DOHH2 (cell line): ENCODE data around the gene ZFR.

Experiments
- CTCF ChIP-seq: fragments of 200-600 bp; sonication (generic); IDR thresholded peaks from one replicate; pipeline ENCODE4 v1.5.1; 2014; ENCODE audit warnings: antibody characterized with exemption, mild to moderate bottlenecking, low read depth, low read length; ENCODE audit not compliant: poor library complexity, severe bottlenecking
- EZH2phosphoT487 ChIP-seq: fragments of 200-600 bp; sonication (generic); IDR thresholded peaks from 2 replicates; pipeline ENCODE4 v1.6.1; 2017; ENCODE audit warnings: borderline replicate concordance, mild to moderate bottlenecking, antibody characterized with exemption, low read length, moderate library complexity, mixed read lengths

- TF ChIP-seq CTCF (no peak), EZH2phosphoT487 (no peak)
Measured at GRCh38 chr5:32400401-32400800, 44.1 kb downstream of the ZFR start.
